Measurements from ENCODE around the gene POM121C.
"Not testable (repeated sequence)": the region's sequence is repeated elsewhere in the genome, so short reads cannot be mapped to it uniquely, and the experiment has no call there.

POM121C gene

GRCh38 chr7:75419693-75420092, 66.4 kb downstream of the POM121C start:
- H3K4me1 ChIP-seq; H3K4me3 ChIP-seq (ENCODE audit: low read depth, low read length); H3K9me3 ChIP-seq; H3K27me3 ChIP-seq: not testable (repeated sequence)
- H3K36me3 ChIP-seq, result peaks cover 12% of the 10 kb centered on the region
- peak; percentile 15 for DNase-seq

DNA sequence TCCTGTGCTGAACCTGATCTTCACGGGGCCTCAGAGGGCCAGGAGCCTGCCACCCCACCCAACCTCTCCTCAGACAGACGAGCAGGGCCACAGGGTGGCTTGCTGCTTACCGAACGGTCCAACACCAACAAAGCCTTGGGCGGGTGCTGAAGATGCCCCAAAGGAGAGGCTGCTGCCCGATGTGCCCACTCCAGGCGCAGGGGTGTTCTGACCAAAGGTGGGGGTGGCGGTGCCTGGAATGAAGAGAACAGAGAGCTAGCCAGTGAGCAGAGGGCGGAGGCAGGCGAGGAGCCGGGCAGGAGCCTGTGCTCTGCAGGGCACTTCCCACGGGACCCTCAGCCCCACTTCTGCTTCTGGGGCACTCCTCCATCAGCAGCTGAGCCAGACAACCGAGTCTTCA, 66.9 kb downstream of the POM121C start:
- H3K4me1 ChIP-seq; H3K4me3 ChIP-seq (ENCODE audit: low read depth, low read length); H3K27me3 ChIP-seq; H3K9me3 ChIP-seq: not testable (repeated sequence)
- peaks cover 12% of the 10 kb centered on the region for H3K36me3 ChIP-seq
- peak; percentile 14 for DNase-seq

DNA sequence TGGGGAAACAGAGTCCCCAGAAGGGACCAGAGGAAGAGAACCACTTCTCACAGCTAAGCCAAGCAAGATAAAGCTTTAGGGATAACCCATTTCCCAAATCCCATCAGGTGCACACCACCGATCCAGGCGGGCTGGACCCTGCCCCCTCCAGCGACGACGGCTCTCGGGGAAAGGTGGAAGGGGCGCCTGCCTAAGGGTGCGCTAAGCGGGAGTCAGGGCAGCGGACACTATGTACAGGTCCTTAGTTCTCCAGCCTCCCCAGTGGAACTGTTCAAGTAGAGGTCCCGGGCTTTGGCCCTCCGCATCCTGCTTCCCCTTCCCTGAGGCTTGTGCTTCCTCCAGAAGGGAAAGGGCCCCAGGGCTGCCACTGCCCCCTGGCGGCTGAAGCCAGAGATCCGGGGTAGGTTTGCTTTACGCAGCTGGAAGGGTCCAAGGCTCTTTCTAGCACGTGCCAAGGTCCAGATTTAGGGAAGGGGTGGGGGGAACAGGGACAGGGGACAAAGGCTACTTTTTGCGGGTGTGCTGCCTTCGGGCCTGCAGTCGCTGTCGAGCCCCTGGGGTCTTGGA, 67.7 kb downstream of the POM121C start:
- H3K4me1 ChIP-seq; H3K4me3 ChIP-seq (ENCODE audit: low read depth, low read length); H3K27me3 ChIP-seq; DNase-seq; H3K9me3 ChIP-seq: not testable (repeated sequence)
- peaks cover 12% of the 10 kb centered on the region for H3K36me3 ChIP-seq

DNA sequence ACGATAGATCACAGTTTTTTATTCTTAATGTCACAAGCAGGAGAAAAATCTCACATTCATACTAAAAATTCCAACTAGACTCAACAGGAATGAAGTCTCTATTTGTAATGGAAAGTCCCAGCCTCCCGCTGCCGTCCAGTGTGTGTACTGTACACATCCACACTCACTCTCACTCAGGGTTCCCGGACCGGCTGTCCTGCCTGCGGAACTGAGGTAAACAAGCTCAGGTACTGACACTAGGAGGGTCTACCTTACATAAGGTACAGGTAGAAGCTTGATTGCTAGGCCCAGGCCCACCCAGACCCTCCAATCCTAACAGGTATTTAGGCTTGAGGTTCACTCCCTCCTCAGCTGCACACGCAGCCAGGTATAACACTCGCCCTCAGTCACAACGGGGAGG, 69.3 kb downstream of the POM121C start:
- H3K4me1 ChIP-seq; H3K9me3 ChIP-seq; H3K27me3 ChIP-seq; DNase-seq; H3K4me3 ChIP-seq (ENCODE audit: low read depth, low read length): not testable (repeated sequence)
- peaks cover 12% of the 10 kb centered on the region for H3K36me3 ChIP-seq

DNA sequence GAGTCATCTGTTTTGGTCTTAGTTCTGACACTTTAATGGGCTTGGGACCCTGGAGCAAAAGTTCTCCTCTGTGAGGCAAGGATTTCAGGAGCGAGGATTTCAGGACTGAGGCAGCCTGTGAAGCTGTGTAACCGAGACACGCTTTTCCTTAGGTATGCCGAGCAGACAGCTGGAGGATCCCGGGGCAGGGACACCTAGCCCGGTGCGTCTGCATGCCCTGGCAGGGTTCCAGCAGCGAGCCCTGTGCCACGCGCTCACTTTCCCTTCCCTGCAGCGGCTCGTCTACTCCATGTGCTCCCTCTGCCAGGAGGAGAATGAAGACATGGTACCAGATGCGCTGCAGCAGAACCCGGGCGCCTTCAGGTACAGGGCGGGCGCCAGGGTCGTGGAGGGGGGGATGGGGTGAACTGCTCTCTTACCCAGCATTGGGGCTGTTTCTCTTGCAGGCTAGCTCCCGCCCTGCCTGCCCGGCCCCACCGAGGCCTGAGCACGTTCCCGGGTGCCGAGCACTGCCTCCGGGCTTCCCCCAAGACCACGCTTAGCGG, 70.2 kb downstream of the POM121C start:
- not testable (repeated sequence) for H3K4me3 ChIP-seq (ENCODE audit: low read depth, low read length); H3K36me3 ChIP-seq; H3K27me3 ChIP-seq; H3K9me3 ChIP-seq; H3K4me1 ChIP-seq
- DNase-seq, result peak; percentile 24

- not testable (repeated sequence) for DNase-seq; H3K36me3 ChIP-seq; H3K4me1 ChIP-seq; H3K9me3 ChIP-seq; H3K4me3 ChIP-seq (ENCODE audit: low read depth, low read length); H3K27me3 ChIP-seq
These were observed 70.7 kb downstream of the POM121C start for GRCh38 chr7:75415428-75415817.

DNA sequence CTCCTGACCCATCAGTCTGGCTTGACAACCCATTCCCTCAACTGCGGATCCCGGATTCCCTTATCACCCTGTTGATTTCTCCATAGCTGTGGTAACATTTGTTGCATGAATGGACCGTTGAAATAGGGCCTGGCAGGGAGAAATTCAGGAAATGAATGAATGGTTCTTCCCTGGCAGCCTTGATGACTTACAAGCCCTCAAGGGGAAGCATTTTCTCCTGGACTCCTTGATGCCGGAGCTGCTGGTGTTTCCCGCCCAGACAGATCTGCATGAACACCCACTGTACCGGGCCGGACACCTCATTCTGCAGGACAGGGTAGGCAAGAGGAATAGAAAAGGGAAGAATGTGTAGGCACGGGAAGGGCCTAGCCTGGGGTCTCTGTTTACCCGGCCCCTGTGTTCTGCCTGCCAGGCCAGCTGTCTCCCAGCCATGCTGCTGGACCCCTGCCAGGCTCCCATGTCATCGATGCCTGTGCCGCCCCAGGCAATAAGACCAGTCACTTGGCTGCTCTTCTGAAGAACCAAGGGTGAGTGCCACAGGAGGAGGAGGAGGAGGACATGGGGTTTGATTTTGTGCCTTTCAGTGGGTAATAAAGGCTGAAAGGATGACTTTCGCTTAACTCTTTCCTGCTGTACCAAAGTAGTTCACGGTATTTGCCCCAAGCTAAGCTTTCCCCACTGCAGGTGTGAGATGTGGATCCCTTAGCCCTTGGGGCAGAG, 71.2 kb downstream of the POM121C start:
- DNase-seq, result peak; percentile 87
- H3K4me3 ChIP-seq (ENCODE audit: low read depth, low read length); H3K4me1 ChIP-seq; H3K27me3 ChIP-seq; H3K9me3 ChIP-seq; H3K36me3 ChIP-seq: not testable (repeated sequence)

GRCh38 chr7:75414204-75414603, 71.9 kb downstream of the POM121C start:
- not testable (repeated sequence) for H3K9me3 ChIP-seq; H3K36me3 ChIP-seq; H3K4me1 ChIP-seq; H3K27me3 ChIP-seq; H3K4me3 ChIP-seq (ENCODE audit: low read depth, low read length); DNase-seq

DNA sequence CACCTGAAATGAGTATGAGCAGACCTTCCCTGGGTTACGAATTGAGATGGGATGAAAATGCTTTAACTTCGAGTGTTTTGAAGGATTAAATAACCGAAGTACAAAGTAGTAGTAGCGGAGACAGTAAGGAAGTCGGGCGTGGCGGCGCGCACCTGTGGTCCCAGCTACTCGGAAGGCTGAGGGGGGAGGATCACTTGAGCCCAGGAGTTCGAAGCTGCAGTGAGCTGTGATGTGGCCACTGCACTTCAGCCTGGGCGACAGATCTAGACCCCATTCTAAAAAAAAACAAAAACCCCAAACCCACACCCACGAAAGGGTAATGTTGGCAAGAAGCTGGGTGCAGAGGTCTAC, 75.3 kb downstream of the POM121C start:
- H3K36me3 ChIP-seq; H3K4me1 ChIP-seq; H3K9me3 ChIP-seq; H3K27me3 ChIP-seq; DNase-seq; H3K4me3 ChIP-seq (ENCODE audit: low read depth, low read length): not testable (repeated sequence)

GRCh38 chr7:75409880-75410822, 75.9 kb downstream of the POM121C start:
- DNase-seq; H3K36me3 ChIP-seq; H3K4me1 ChIP-seq; H3K27me3 ChIP-seq; H3K9me3 ChIP-seq; H3K4me3 ChIP-seq (ENCODE audit: low read depth, low read length): not testable (repeated sequence)

- not testable (repeated sequence) for H3K4me3 ChIP-seq (ENCODE audit: low read depth, low read length); H3K4me1 ChIP-seq; H3K27me3 ChIP-seq; H3K36me3 ChIP-seq; DNase-seq; H3K9me3 ChIP-seq
These were observed 81.4 kb downstream of the POM121C start for GRCh38 chr7:75404663-75405062.

- DNase-seq; H3K4me3 ChIP-seq (ENCODE audit: low read depth, low read length); H3K4me1 ChIP-seq; H3K36me3 ChIP-seq; H3K27me3 ChIP-seq; H3K9me3 ChIP-seq: not testable (repeated sequence)
These were observed 82.3 kb downstream of the POM121C start for GRCh38 chr7:75403455-75404443.

DNA sequence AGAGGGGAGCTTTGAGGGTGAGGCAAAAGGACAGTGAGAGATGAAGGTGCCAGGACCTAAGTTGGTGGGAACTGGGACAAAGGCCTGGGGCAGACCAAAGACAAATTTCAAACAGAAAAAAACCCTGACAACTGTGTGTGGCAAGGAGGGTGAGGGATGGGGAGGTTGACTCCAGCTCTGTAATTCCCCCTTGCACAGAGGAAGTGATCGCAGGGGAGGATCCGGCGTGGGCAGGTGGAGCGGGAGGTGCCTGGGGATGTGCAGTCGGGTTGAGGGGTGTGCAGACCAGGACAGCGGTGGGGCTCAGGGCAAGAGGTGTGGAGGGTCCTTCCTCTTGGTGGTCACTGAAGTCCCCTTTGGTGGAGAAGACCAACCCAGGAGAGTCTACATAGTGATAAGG, 85.5 kb downstream of the POM121C start:
- not testable (repeated sequence) for H3K27me3 ChIP-seq; DNase-seq; H3K36me3 ChIP-seq; H3K4me3 ChIP-seq (ENCODE audit: low read depth, low read length); H3K4me1 ChIP-seq; H3K9me3 ChIP-seq

- not testable (repeated sequence) for H3K4me1 ChIP-seq; H3K36me3 ChIP-seq; H3K27me3 ChIP-seq; DNase-seq; H3K9me3 ChIP-seq; H3K4me3 ChIP-seq (ENCODE audit: low read depth, low read length)
These were observed 87.1 kb downstream of the POM121C start for GRCh38 chr7:75398771-75399700.
